ENCODE data around the gene PRC1.

The PRC1 gene

GRCh38 chr15:90955624-90956273 lies 38.6 kb downstream of the PRC1 start:
- no peak for DNase-seq (ENCODE audit: low spot score)

- DNase-seq (ENCODE audit: low spot score): peak; percentile 100
Observed at GRCh38 chr15:90954712-90955623, 39.4 kb downstream of the PRC1 start, which contains the start of gene RCCD1. Gene RCCD1 (plus strand): TSS chr15:90954884. CDS start chr15:90956735, 1,851 bp downstream.

DNA sequence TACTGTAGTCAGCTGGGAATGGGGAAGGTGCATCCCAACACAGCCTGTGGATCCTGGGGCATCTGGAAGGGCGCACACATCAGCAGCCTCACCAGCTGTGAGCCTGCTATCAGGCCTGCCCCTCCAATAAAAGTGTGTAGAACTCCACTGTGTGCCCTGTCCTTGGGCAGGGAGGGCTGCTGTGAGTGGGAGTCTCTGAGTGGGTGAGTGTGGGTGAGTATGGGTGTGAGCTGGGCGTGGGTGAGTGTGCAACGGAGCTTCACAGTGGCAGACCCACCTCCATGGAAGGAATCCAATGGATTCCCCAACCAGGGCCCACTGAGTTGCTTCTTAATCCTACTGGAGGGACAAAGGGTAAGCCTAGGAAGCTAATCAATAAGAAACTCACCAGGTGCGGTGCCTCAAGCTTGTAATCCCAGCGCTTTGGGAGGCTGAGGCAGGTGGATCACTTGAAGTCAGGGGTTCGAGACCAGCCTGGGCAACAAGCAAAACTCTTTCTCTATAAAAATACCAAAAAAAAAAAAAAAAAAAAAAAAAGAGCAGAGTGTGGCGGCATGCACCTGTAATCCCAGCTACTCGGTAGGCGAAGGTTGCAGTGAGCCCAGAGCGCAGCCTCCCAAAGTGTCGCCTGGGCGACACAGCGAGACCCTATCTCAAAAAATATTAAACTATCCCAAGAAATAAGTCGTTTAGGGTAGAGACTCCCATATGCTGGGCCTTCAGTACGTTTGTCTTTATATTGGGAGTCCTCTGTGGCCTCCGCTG lies 40.2 kb downstream of the PRC1 start:
- DNase-seq (ENCODE audit: low spot score): no peak

DNA sequence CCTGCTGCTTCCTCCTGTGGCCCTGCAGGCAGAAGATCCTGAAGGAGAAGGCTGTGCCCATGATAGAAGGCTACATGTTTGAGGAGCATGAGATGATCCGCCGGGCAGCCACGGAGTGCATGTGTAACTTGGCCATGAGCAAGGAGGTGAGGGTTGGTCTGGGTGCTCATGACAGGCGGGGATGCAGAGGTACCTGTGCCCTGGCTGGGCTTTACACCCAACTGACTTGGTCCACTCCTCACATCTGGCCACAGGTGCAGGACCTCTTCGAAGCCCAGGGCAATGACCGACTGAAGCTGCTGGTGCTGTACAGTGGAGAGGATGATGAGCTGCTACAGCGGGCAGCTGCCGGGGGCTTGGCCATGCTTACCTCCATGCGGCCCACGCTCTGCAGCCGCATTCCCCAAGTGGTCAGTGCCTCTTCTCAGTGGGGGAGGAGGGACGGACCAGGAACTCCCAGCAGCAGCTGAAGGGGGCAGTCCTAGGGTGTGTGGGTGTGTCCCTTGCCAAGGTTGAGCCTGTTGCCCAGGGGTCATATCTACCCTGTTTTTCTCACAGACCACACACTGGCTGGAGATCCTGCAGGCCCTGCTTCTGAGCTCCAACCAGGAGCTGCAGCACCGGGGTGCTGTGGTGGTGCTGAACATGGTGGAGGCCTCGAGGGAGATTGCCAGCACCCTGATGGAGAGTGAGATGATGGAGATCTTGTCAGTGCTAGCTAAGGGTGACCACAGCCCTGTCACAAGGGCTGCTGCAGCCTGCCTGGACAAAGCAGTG lies 41.2 kb downstream of the PRC1 start:
- no peak for DNase-seq (ENCODE audit: low spot score)

GRCh38 chr15:90950676-90951075 lies 43.7 kb downstream of the PRC1 start:
- DNase-seq (ENCODE audit: low spot score): no peak

DNA sequence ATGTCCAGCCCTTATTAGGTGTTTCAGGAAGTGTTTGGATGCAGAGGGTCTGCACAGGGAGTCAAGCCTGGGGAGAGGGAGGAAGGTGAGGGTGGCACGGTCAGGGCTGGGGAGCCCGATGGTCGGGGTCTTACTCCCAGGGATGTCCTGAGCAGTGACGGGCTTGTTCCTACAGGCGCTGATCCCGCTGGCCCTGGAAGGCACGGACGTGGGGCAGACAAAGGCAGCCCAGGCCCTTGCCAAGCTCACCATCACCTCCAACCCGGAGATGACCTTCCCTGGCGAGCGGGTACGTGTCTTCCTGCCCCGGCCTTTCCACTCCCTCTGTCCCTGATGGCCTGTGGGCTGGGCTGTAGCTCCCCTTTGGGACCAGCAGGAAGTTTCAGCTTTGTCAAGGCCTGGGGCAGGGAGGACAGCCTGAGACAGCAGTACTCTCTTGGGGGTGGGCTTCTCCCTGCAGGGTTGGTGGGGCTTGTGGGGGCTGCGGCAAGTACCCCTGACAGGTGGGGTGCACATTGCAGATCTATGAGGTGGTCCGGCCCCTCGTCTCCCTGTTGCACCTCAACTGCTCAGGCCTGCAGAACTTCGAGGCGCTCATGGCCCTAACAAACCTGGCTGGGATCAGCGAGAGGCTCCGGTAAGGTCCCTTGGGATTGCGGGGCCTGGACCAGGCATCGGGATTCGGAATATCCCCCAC lies 44.2 kb downstream of the PRC1 start:
- no peak for DNase-seq (ENCODE audit: low spot score)

- no peak for DNase-seq (ENCODE audit: low spot score)
Observed at GRCh38 chr15:90948506-90948905, 45.8 kb downstream of the PRC1 start.

GRCh38 chr15:90947577-90948357 lies 46.6 kb downstream of the PRC1 start:
- no peak for DNase-seq (ENCODE audit: low spot score)

DNA sequence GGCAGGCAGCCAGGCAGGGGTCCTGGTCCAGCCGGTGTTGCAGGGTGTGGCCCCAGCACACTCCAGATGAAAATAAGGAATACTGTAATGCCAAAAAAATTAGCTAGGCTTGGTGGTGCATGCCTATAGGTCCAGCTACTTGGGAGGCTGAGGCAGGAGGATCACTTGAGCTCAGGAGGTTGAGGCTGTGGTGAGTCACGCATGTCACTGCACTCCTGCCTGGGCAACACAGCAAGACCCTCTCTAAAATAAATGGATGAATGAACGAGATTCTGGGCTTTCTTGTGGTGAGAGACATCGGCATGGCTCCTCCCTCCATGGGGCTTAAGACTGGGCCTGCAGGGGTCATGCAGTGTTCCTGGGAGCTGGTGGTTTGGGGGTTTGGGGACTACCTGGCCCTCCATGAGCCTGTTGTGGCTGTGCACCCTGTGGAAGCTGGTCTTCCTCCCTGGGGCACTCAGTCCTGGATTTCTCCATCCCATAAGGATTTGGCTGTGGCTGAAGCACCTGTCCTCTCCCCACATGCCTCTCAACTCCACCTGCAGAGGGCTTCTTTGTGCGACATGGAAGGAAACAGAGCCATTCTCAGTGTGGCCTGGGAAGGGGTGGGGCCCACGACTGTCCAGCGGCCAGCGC lies 47.3 kb downstream of the PRC1 start:
- no peak for DNase-seq (ENCODE audit: low spot score)

GRCh38 chr15:90946538-90946937 lies 47.8 kb downstream of the PRC1 start:
- DNase-seq (ENCODE audit: low spot score): no peak

- DNase-seq (ENCODE audit: low spot score): no peak
Observed at GRCh38 chr15:90945091-90945490, 49.2 kb downstream of the PRC1 start.

DNA sequence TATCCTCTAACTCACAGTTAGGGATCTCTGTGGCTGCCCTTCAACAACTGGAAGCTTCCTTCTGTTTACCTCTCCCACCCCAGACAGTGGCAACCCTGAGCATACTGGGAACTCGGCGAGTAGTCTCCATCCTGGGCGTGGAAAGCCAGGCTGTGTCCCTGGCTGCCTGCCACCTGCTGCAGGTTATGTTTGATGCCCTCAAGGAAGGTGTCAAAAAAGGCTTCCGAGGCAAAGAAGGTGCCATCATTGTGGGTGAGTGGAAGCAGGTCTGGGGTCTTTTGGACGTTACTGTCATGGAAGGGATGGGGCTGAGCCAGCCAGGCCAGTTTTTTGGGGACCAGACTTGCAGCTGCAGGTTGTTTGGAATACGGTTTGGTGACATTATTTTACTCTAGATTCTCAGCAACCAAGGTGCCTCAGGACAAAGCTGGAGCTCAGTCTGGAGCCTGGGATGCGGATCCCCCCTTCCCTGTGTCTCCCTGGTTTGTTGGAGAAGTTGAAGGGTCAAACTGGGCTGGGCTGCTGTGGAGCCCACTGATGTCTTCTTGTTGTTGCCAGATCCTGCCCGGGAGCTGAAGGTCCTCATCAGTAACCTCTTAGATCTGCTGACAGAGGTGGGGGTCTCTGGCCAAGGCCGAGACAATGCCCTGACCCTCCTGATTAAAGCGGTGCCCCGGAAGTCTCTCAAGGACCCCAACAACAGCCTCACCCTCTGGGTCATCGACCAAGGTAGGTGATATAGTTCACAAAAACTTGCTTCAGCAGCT lies 51.8 kb downstream of the PRC1 start:
- DNase-seq (ENCODE audit: low spot score): no peak

GRCh38 chr15:90941038-90941437 lies 53.3 kb downstream of the PRC1 start:
- no peak for DNase-seq (ENCODE audit: low spot score)

GRCh38 chr15:90939756-90940155 lies 54.6 kb downstream of the PRC1 start:
- DNase-seq (ENCODE audit: low spot score): no peak

GRCh38 chr15:90938261-90938660 lies 56.1 kb downstream of the PRC1 start:
- no peak for DNase-seq (ENCODE audit: low spot score)

GRCh38 chr15:90936823-90937222 lies 57.5 kb downstream of the PRC1 start:
- no peak for DNase-seq (ENCODE audit: low spot score)

DNA sequence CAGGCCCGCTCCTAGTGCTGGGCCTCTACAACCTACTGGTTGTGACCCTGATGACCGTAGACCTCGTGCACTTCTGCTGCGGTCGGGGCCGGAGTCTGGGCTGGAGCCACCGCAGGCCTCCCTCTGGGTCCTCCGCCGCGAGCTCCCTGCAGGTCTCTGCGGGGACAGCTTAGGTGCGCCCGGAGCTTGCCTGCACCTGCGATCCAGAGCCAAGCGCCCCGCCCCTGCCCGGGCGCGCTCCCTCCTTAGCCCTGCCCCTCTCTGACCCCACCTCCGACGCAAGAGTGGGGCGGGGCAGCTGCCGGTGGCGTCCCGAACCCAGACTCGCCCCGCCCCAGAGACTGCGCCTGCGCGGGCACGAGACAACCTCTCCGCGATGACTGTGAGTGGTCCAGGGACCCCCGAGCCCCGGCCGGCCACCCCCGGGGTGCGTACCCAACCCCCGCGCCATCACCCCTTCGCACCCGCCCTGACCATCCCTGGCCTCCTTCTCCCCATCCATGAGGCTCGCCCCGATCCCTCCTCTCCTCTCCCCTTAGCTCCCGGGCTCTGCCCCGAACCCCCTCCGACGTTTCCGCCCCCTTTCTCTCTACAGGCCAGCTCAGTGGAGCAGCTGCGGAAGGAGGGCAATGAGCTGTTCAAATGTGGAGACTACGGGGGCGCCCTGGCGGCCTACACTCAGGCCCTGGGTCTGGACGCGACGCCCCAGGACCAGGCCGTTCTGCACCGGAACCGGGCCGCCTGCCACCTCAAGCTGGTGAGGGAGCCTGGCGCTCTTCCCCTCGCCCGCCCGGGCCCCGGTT lies 59.2 kb downstream of the PRC1 start, which contains the start of gene UNC45A:
UNC45A (plus strand) TSS at position 337 of the 803 bp plus-strand sequence; CDS start at position 377, 40 bp downstream.
- peak; percentile 98 for DNase-seq (ENCODE audit: low spot score)

Data from COLO829 (cell line).